Fibroblast of skin of scalp (primary cell): Measurements from ENCODE around the gene PNPLA5. TPM values are rescaled to one million over a fixed set of nuclear protein-coding genes. Genes with fewer than 3 reads are reported as not detected.
A peak's percentile ranks its signal among the peaks of the same experiment; 100 is the strongest.
"Not testable (repeated sequence)": the region's sequence is repeated elsewhere in the genome, so short reads cannot be mapped to it uniquely, and the experiment has no call there.

Experiments used
- DNase-seq: peaks from one replicate; pipeline ENCODE4 v3.0.0-alpha.2; 2013
- polyA plus RNA-seq, 2 experiments: library from polyadenylated mRNA; unstranded; fragments of 120-200 nt; gene quantifications; one replicate each; pipeline ENCODE4 v1.2.1, GENCODE V29; 2013; ENCODE audit not compliant: insufficient read length in 2 of 2

The PNPLA5 gene
- not detected for polyA plus RNA-seq (2013, experiment 1 of 2; ENCODE audit: insufficient read length)
- not detected for polyA plus RNA-seq (2013, experiment 2 of 2; ENCODE audit: insufficient read length)

- DNase-seq: no peak
These were observed at the start of gene PNPLA5 for GRCh38 chr22:43891360-43892182. TSS of gene PNPLA5 (minus strand) at chr22:43892013. CDS start at chr22:43891880, 133 bp downstream.

GRCh38 chr22:43941449-43941848 is 49.6 kb upstream of the PNPLA5 start:
- no peak for DNase-seq

DNA sequence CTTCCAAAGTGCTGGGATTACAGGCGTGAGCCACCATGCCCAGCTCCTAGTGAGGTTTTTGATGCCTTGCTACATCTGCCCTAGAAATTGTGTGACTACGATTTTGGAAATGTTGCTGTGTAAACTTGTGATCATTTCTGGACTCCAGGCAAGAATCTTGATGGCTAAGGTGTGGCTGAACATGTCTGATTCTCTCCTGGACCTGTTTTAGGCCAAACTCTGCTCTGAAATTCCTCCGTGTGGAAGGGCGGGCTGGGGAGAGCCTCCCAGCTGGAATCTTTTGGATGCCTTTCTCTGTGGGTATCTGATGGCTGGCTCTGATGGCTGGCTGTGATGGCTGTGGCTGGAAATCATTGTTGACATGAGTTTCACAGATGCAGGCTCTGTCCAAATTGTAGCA is 40.0 kb upstream of the PNPLA5 start:
- no peak for DNase-seq

- no peak for DNase-seq
These were observed 37.1 kb upstream of the PNPLA5 start for GRCh38 chr22:43928908-43929307.

DNA sequence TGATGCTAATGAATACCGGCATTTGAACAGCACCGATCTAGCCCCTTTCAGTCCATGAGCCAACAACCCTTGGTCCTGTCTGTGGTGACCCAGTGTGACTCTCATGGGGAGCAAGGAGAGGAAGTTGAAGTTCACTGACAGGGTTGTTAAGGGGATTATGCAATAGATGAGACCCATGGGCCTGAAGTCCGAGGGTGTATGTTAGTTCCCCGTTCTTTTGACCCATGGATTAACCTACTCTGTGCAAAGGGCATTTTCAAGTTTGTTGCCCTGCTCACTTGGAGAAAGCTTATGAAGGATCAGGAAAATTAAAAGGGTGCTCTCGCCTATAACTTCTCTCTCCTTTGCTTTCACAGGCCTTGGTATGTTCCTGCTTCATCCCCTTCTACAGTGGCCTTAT is 36.7 kb upstream of the PNPLA5 start:
- no peak for DNase-seq

DNA sequence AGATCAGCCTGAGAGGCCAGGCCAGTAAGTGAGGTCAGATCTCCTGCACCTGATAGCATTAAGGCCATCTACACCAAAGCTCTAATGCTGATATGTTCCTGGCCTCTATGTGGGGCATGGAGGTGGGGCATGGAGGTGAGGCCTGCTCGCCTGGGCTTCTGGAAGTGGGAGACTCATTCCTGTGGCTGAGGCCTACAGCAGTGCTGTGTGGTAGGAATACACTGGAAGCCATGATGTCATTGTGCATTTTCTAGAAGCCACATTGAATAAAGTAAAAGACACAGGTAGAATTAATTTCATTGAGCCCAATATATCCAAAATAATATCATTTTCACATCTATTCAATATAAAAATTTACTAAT is 34.5 kb upstream of the PNPLA5 start:
- no peak for DNase-seq

- DNase-seq: no peak
These were observed 33.9 kb upstream of the PNPLA5 start for GRCh38 chr22:43925433-43926348.

- no peak for DNase-seq
These were observed 33.1 kb upstream of the PNPLA5 start for GRCh38 chr22:43924877-43925276.

- peak; percentile 89 for DNase-seq
These were observed 32.0 kb upstream of the PNPLA5 start, which contains the start of gene PNPLA3 for GRCh38 chr22:43923631-43924464. TSS of gene PNPLA3 (plus strand) at chr22:43923805. CDS start at chr22:43923912, 107 bp downstream.

GRCh38 chr22:43923191-43923590 is 31.4 kb upstream of the PNPLA5 start:
- no peak for DNase-seq

DNA sequence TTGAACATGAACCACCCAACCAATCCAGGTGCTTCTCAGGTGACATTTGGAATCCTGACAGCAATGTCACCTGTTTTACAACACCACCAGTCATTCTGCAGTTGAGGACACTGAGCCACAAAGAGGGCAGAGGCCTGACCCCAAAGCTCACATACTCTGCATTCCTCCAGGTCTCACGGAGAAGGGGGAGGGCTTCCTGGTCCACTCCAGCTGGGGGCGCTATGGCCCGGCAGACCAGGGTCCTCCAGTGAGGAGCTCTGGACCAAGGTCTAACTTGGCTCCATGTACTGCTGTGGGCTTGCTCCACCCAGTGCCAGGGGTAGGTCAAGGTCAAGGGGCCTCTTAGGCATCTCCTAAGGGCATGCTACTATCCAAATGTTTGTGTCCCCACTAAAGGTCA is 30.3 kb upstream of the PNPLA5 start:
- no peak for DNase-seq

- peak; percentile 84 for DNase-seq
These were observed 29.6 kb upstream of the PNPLA5 start for GRCh38 chr22:43921370-43921769.

GRCh38 chr22:43919106-43919973 is 27.5 kb upstream of the PNPLA5 start:
- DNase-seq: peak; percentile 56

- no peak for DNase-seq
These were observed 25.7 kb upstream of the PNPLA5 start for GRCh38 chr22:43917521-43917920.

- DNase-seq: no peak
These were observed 19.5 kb upstream of the PNPLA5 start for GRCh38 chr22:43911351-43911750.

GRCh38 chr22:43910178-43910695 is 18.4 kb upstream of the PNPLA5 start:
- no peak for DNase-seq

DNA sequence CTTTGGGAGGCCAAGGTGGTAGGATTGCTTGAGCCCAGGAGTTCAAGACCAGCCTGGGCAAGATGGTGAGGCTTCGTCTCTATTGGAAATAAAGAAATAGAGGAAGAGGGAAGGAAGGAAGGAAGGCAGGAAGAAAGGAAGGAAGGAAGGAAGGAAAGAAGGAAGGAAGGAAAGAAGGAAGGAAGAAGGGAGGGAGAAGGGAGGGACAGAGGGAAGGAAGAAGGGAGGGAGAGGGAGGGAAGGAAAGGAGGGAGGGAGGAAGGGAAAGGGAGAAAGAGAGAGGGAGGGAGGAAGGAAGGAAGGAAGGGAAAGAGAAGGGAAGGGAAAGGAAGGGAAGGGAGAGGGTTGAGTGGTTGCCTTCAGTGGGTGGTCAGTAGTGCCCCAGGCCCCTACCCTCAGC is 17.9 kb upstream of the PNPLA5 start:
- DNase-seq: no peak

- DNase-seq: no peak
These were observed 13.9 kb upstream of the PNPLA5 start for GRCh38 chr22:43905681-43906080.

- not testable (repeated sequence) for DNase-seq
These were observed 12.6 kb upstream of the PNPLA5 start for GRCh38 chr22:43904412-43904811.

DNA sequence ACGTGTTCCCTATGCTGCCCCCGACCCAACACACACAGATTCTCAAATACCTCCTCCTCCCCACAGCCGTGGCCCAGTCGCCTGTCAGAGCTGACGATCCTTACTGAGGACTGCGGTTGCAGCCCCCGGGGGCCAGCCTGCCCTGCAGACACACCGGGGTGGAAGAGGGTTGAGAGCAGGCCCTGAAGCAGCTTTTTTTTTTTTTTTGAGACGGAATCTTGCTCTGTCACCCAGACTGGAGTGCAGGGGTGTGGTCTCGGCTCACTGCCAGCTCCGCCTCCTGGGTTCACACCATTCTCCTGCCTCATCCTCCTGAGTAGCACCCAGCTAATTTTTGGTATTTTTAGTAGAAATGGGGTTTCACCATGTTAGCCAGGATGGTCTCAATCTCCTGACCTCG is 11.2 kb upstream of the PNPLA5 start:
- not testable (repeated sequence) for DNase-seq
